Endometrium (tissue), 2 donors: ENCODE results near the gene KCNJ12.
"Not testable (repeated sequence)": the region's sequence is repeated elsewhere in the genome, so short reads cannot be mapped to it uniquely, and the experiment has no call there.

Experiments
- FAIRE-seq: peaks from 2 replicates; lab custom pipeline; 2012; peaks lifted over from hg19 to GRCh38; lab: Jason Lieb, UNC
- donor health status: control.
- donor health status: control.

The KCNJ12 gene

DNA sequence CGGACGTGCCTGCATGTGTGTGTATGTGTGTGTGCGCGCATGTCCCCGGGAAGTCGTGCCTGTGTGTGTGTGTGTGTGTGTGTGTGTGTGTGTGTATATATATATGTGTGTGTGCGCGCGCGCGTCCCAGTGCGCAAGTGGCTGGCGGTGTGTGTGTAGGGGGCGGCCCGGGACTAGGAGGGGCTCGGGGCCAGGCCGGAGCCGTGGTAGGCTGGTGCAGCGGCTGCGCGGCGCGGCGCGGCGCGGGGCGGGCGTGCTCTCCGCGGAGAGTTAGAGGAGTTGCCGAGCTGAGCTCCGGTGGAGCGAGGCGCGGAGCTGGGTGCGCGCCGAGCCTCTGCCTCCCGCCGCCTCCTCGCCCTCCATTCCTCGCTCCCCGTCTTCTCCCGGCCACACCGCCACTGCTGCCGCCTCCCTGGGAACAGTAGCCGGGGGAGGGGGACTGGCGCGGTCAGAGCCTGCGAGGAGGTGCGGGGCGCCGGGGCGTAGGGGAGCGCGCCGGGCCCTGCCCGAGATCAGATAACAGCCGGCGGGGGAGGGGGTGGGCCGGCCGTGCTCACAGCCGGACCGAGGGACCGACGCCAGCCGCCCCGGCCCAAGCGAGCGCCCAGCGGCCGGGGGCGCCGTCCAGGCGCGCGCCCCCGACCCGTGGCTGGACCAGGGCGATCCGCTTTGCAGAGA lies at the start of gene KCNJ12:
TSS of gene KCNJ12 (plus strand) at position 277 of the 678 bp plus-strand sequence. CDS start 38,986 bp downstream, outside the sequence.
- FAIRE-seq: no peak

DNA sequence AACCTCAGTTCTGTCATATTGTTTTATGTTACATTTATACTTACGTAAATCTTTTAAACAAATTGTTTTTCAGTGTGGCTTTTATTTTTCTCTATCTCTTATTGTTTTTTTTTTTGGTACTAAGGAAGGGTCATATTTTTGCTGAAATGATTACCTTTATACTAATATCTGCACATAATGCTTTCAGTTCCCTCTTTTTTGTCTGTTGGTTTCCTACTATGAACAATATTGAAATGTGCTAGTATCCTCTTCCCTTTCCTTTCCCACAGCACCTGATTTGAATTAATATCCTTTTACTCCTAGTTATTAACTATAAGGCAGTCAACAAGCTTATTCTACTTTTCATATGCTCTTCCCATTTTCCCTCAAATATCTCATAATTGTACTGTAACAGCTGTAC lies 48.2 kb upstream of the KCNJ12 start:
- not testable (repeated sequence) for FAIRE-seq

DNA sequence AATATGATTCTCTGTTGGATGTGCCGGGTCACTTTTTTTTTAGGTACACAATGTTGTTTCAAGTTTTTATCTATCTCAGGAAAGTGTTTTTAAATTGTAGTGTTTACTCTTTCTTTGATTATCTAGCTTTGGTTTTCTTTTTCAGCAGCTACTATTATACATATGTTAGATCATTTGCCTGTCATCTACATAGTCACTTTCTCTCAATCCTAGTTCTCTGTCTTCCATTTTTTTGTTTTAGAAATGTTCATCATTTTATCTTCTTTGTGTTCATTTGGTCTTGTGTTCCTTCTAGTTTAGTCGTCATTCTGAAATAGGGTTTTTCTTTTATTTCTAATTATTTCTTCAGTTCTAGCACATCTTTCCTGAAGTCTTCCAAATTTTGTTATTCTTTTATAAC lies 47.4 kb upstream of the KCNJ12 start:
- not testable (repeated sequence) for FAIRE-seq

DNA sequence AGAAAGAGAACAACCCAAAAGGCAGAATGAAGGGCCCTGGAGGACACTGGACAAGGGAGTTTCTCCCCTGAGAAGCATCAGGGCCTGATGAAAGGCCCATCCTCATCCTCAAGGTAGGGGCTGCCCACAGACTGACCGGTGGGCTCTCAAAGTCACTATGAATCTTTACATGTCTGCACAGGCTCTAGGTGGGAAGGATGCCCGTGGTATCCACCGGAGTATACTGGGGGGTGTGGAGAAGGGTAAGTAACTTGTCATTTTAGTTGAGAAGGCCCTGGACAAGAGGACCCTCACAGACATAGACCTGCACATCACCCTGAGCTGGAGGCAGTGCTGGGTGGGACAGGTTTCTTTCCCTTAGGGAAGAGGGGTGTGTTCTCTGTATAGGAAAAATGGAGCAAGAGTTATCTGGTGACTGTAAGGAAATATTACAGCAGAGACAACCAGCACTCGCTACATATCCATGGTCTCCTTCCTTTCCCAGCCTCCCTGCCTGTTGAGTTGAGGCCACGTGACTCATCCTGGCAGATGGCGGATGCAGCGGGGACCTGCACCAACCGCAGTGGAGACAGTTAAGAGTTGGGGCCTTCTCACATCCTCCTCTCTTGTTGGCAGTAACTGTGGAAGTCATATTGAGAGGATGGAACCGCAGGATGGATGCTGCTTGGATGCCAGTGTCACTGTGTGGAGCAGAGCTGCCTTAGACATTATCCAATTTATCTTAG lies 45.6 kb upstream of the KCNJ12 start:
- FAIRE-seq: no peak

DNA sequence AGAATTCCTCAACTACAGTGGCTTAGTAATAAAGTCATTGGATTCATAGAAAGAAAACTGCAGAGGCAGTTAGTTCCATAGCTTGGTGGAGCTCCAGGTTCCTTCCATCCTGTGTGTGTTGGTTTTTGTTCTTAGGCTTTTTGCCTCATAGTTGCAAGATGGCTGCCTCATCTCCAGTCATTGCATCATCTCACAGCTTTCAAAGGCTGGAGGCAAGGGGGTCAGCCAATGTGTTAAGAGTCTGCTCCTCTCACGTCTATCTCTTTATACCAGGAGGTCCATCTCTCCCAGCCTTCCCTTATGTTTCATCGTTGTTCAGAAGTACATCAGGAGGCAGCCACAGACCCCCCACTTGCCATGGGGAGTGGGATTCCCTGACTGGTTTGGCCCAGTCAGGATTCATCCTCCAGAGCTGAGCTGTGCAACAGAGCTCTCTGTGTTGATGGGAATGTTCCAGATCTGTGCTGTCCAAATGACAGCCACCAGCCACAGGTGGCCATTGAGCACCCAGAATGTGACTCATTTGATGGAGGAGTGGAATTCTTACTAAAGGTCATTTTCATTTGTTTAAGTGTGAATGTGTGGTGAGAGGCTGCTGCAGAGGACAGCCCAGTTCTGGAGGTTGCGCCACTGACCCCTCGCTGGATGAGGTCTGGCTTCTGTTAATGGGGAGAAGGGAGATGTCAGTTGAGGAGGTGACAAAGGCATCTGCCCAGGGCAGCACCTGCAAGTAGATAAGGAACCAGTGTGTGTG lies 39.4 kb upstream of the KCNJ12 start:
- not testable (repeated sequence) for FAIRE-seq

DNA sequence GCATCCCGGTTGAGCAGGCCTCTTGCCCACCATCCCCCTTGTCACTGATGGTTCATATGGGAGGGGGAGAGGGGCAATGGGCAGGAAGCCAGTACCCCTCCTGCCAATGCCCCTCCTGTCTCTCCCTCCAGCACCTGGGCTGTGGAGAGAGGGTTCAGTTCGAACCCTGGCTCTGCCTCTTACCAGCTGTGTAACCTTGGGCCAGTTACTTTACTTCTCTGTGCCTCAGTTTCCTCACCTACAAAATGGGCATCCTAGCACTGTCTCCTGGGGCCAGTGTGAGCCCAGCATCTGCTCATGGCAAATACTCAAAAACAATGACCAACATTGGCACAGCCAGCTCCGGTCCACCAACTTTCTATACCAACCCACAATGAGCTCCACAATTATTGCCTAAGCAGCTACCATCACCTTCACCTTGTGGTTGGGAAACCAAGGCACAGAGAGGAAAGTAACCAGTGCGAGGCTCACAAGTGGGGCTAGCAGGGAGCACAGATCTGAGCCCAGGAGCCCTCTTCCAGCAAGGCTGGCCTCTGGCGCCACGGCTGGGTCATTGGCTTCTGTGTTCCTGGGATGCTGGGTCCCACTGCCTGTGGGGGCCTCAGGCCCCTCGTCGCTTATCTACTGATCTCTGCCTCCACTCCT lies 38.1 kb upstream of the KCNJ12 start:
- FAIRE-seq: not testable (repeated sequence)

DNA sequence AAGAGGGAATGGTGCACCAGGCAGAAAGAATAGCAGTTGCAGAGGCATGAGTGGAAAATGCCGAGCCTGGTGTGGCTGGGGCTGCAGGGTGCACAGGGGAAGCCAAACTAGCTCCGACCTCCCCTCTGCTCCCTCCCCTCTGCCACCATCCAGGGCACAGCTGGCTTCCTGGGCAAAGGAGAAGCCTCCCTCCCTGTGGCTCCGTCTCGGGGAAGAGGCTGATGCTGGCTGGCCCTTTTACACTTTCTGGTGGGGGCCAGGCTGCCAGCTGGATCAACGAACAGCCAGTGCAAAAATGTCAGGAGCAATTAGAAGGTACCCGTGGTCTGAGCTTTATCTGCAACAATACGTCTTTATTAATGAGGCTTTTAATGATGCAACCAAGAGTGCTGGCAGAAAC lies 37.1 kb upstream of the KCNJ12 start:
- FAIRE-seq: no peak

DNA sequence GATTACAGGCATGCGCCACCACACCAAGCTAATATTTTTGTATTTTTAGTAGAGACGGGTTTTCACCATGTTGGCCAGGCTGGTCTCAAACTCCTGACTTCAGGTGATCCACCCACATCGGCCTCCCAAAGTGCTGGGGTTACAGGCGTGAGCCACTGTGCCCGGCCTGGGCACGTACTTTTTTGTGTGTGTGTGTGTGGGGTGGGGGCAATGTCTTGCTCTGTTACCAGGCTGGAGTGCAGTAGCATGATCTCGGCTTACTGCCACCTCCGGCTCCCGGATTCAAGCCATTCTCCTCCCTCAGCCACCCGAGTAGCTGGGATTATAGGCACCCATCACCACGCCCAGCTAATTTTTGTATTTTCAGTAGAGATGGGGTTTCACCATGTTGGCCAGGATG lies 36.6 kb upstream of the KCNJ12 start:
- FAIRE-seq: not testable (repeated sequence)

DNA sequence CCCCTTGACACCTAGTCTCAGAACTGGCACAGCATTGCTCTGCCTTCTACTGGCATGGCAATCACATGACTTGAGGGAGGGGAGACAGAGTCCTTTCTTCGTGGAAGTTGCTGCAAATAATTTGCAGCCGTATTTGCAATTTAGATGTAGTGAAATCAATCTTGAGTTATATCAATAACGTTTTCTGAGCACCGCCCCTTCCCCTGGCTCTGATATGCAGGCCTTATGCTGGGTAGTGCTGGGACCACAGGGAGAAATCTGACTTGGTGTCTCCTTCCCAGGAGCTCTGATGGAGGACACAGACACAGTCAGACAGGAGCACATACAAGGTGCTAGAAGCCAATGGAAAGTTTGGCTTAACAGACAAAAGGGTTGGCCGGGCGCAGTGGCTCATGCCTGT lies 35.8 kb upstream of the KCNJ12 start:
- not testable (repeated sequence) for FAIRE-seq

DNA sequence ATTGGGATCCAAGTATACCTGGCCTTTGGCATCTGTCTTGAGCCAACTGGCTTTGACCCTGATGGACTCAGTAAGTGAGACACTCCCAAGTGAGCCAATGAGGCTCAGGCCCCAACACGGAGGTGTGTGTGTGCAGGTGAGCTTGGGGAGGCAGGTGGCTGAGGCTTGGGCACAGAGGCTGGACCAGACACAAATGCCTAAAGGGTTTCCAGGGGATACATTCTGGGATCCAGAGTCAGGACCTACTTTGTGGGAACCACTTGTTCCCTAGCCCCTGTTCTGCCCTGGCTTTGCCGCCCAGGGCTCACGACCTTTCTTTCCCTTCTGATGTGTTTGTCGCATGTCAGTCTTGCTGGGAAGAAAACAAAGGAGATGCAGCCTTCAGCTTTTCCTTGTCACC lies 34.9 kb upstream of the KCNJ12 start:
- FAIRE-seq: not testable (repeated sequence)

DNA sequence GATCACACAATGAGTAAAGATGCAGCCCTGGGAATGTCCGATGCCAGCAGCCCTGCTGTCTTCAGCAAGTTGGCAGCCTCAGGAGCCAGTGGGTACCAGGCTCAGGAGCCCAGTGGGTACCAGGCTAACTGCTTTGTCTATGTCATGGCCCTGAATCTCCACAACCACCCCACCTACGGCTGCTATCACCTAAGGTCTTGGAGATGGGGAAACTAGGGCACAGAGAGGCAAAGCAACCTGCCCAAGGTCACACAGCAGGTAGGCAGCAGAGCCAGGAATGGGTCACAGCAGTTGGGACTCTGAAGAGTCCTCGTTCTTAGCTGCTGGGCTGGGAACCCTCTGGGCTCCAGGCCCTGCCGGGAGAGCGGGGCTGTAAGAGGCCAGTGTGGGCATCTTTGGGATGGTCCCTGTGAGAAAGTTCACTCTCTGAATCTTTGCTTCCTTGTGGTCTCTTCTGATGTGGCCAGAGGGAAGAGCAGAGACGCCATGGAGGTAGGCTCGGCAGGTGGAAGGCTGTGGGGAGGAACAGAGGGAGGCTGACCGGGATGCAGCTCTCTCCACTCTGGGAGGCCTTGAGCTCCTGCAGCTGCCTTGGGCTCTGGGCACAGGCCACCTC lies 34.1 kb upstream of the KCNJ12 start:
- FAIRE-seq: not testable (repeated sequence)

DNA sequence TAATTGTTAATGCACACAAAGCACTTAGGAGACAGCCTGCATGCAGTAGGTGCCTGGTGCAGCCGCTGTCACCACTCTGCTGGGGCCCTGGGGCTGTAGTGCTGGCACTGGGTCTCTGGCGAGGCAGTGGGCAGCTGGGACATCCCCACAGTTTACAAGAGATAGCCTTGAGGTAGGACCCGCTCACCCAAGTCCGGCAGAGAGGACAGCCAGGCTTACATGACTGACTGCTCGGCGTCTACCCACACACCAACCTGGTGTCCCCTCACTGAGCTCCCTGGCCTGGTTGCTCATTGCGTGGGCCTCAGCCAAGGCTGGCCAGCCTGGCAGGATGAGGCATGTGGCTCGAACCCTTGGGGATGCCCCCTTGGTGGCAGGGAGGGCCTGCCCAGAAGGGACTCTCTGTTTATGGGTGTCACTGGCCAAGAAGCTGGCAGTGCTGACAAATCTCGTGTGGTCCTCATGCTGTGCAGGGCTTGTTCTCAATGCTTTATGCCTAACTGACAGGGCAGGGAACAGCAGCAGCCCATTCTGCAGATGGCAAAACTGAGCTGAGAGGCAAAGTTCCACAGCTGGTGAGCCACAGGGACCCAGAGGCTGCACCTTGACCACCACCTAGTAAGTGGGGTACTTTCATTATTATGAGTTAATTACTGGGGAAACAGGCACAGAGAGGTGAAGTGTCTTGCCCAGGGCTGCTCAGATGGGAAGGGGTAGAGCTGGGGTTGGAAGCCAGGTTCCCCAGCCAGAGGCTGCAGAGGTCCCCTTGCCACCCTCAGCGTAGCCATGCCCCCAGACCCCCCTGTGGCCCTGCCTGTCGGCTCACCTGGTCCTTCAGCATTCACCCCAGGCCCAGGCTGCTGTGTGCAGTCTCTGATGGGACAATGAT lies 32.9 kb upstream of the KCNJ12 start:
- not testable (repeated sequence) for FAIRE-seq

DNA sequence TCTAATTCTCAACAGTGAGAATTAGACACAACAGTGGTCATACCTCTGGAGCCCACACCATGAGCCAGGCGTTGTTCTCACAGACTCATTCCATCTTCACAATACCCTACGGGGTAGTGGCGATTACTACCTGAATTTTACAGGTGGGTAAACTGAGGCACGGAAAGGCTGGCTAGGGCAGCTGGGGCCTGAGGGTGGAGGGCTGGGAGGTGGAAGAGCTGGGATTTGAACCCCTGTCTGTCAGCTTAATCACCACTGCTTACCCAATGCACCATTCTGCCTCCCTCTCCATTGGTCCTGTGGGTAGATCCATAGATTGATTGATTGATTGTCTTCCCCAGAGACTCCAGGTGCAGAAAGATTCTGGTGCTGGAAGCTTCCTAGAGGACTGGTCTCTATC lies 31.4 kb upstream of the KCNJ12 start:
- FAIRE-seq: not testable (repeated sequence)

DNA sequence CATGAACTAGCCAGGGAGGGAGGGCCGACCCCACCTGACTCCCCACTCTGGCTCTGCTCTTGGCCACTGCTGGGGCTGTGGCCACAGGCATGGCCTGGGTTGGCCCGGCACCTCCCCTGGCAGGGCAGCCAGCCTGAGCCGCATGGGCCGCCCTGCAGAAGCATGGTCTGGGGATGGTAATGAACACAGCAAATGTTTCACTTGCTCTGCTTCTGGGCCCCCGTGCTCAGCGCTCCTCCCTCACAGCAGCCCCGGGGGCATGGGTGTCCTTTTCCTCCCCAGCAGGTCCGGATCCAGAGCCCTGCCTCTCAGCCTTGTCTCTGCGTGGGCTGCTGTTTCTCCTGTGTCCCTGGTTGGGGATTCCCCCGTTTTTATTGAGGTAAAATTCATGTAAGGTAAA lies 30.9 kb upstream of the KCNJ12 start:
- FAIRE-seq: no peak

DNA sequence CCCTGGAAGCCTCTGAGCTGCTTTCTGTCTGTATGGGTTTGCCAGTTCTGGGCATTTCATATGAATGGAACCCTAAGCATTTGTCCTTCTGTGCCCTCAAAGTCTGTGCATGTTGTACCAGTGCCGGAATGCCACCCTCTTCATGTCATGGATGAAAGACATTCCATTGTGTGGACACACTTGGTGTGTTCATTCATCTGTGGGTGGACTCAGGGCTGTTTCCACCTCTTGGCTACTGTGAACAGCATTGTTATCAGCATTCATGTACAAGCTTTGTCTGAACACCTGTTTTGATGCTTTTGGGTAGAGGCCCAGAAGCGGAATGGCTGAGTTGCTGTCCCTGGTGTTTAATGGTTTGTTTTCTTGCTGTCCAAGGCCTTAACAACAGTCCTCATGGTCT lies 30.1 kb upstream of the KCNJ12 start:
- FAIRE-seq: not testable (repeated sequence)

DNA sequence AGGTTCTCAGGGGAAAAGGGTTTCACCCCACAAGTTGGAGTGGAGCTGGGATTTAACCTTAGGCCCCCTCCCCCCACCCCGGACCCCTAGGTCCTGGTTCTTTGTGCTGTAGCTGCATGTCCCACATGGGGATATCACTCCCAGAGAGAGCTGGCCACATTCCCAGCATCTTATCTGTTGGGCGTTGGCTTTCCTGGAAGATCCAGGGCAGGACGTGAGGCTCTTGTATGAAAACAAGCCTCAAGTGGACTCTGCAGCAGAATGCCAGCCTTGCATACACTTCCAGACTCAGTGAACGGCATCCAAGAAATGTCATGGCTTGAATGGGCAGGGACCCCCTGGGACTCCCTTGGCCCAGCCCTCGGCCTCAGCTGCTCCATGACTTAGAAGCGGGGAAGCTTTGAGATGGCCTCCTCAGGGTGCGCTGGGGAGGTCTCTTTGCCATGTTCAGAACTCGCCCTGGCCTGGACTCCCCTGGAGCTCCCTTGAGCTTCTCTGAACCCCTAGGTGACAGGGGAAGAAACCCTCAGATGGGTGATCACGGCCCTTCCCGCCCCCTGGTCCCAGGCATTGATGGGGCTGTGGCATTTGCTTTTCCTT lies 29.4 kb upstream of the KCNJ12 start:
- FAIRE-seq: not testable (repeated sequence)

DNA sequence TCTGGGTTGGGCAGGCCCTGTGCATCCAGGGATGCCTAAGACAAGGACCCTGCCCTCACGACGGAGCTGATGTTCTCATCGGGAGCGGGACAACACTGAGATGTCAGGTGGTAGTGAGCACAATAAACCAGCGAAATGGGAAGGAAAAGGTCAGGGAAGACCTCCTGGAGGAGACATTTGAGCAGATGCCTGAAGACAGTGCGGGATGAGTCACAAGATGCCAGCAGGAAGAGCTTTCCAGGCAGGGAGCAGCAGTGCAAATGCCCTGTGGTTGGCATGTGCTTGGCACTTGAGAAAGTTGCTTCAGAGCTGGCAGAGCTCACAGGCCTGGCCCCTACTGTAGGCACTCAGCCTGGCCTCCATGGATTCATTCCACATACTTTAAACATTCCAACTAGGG lies 28.5 kb upstream of the KCNJ12 start:
- FAIRE-seq: not testable (repeated sequence)

DNA sequence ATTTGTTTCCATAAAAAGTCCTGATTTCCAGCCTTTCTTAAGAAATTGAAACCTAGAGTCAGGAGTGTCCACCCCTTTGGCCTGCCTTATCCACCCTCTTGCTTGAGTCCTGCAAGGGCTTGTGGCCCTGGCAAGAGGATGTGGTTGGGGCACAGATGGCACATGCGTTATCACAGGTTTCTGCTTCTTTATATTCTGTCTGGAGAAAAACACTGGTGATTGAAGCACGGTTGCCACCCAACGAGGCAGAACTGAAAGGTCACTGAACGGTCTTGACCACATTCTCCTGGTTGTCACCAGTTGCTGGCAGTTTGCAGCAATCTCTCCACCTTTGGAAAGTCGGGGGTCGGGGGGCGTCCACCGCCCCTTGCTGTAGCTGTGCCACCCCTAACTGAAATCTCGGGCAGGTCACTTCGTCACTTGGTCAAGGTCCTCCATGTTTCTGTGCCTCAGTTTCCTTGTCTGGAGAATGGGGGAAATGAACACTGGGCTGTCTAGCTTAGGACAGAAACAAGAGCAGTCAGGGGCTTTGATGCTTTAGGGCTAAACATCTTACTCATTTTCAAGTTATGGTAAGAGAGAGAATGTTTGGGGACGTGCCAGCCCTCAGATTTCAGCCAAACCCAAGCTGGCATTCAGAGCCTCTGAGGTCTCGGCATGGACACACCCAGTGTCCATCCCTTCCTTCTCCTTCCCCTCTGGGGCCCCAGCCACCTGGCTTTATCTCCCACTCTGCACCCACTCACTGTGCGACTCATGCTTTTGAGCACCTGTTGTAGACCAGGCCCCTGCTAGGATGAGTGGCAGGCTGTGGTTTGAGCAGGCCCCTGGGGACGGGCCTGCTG lies 27.9 kb upstream of the KCNJ12 start:
- not testable (repeated sequence) for FAIRE-seq

DNA sequence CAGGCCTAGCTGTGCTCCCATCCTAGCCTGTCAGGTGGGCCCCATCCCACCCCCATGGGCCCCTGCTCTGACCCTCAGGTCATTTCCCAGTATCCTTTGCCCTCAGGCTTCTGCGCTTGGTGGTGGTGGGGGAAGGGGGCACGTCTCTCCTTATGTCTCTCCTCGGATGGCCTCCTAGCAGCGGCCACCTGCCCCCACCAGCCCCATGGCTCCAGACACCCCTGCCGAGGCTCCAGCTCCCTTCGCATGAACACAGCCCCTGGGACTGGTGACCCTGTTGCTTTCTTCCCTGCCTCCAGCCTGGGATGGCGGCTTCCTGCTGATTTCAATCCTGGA lies 27.3 kb upstream of the KCNJ12 start:
- FAIRE-seq: not testable (repeated sequence)
